GM19463 (cell line): Measurements from ENCODE around the gene MINDY4.
"Not testable (repeated sequence)": the region's sequence is repeated elsewhere in the genome, so short reads cannot be mapped to it uniquely, and the experiment has no call there.

Experiments used
- ATAC-seq: cut with Tn5 transposase; IDR thresholded peaks from one replicate; pipeline ENCODE4 v1.9.1; 2021; ENCODE audit warnings: mild to moderate bottlenecking, moderate library complexity; ENCODE audit not compliant: unreplicated experiment

Gene MINDY4

GRCh38 chr7:30799976-30800661 lies 28.9 kb downstream of the MINDY4 start:
- ATAC-seq: no peak

DNA sequence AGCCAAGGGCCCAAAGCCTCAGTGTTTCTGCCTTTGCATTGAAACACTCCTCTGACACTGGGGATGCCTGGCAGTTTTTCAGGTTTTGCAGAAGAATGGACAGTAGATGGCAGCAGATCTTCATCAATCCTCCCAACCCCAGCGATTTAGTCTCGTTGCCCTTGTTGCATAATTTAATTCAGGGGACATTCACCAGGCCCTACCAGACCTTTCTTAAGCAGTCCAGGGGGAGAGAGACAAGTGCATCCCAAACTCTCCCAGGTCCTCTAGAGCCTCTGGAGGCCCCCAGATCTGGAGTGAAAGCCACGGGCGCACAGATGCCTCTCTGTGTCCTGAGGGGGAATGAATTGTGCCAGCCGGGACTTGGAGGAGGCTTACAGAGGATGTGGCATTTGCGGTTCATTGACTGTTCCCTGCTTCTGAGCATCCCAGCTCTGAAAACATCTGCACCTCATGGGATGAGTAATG lies 29.6 kb downstream of the MINDY4 start:
- peak; percentile 28 for ATAC-seq

- ATAC-seq: no peak
Observed at GRCh38 chr7:30802812-30803211, 31.6 kb downstream of the MINDY4 start.

- no peak for ATAC-seq
Observed at GRCh38 chr7:30804078-30804661, 33.0 kb downstream of the MINDY4 start.

GRCh38 chr7:30805081-30805691 lies 34.0 kb downstream of the MINDY4 start:
- no peak for ATAC-seq

- no peak for ATAC-seq
Observed at GRCh38 chr7:30805931-30806330, 34.7 kb downstream of the MINDY4 start.

DNA sequence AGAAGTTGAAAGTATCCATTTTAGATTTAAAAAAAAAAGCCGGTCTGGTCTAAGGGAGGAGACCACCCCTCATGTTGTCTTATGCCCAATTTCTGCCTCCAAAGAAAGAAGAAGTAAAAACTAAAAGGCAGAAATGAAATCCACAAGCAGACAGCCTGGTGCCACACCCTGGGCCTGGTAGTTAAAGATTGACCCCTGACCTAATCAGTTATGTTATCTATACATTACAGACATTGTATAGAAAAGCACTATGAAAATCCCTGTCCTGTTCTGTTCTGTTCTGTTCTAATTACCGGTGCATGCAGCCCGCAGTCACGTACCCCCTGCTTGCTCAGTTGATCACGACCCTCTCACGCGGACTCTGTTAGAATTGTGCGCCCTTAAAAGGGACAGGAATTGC lies 36.3 kb downstream of the MINDY4 start:
- not testable (repeated sequence) for ATAC-seq

DNA sequence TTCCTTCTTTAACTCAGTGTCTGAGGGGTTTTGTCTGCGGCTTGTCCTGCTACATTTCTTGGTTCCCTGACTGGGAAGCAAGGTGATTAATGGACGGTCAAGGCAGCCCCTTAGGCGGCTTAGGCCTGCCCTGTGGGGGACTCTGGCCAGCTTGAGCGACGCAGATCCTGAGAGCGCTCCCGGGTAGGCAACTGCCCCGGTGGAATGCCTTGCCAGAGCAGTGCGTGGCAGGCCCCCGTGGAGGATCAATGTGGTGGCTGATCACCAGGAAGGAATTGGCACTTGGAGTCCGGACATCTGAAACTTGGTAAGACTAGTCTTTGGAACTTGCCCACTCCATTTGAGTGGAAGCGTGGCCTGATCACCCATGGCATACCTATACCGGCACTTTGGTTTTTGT lies 36.7 kb downstream of the MINDY4 start:
- not testable (repeated sequence) for ATAC-seq

GRCh38 chr7:30810986-30811385 lies 39.8 kb downstream of the MINDY4 start:
- ATAC-seq: peak; percentile 58

DNA sequence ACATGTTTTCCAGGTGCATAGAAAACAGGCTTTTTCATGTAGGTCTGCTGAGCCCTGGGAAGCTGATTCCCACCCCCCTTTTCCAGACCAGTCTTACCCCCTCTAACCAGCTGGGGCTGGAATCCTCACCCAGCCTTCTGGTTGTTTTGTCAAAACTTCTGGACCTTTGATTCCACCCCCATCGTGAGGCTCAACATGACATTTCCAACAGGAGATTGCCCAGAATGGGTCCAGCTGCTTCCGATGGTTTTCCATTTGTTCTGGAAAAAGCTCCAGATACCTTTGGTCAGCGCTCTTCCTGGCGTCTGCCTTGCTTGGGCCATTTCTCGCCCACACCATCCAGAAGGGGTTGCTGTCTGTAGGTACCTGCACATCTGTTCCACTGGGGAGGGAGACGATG lies 41.5 kb downstream of the MINDY4 start:
- no peak for ATAC-seq

DNA sequence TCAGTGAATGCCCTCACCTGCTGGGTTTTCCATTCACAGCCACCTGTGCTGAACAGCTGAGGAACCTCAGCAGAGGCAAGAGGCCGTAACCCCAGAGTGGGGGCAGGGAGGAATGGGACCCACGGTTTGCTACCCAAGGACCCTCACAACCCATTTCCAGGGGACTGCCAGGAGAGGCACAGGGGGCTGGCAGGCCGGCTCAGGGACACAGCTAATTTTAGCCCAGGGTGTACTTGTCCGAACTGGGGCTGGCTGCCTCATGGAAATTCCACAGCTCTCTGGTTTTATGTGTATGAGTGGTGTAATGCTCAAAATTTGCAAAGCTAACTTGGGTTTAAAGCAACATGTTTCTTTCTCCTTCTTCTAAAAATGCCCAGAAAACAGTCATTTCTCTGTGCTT lies 42.2 kb downstream of the MINDY4 start:
- no peak for ATAC-seq

DNA sequence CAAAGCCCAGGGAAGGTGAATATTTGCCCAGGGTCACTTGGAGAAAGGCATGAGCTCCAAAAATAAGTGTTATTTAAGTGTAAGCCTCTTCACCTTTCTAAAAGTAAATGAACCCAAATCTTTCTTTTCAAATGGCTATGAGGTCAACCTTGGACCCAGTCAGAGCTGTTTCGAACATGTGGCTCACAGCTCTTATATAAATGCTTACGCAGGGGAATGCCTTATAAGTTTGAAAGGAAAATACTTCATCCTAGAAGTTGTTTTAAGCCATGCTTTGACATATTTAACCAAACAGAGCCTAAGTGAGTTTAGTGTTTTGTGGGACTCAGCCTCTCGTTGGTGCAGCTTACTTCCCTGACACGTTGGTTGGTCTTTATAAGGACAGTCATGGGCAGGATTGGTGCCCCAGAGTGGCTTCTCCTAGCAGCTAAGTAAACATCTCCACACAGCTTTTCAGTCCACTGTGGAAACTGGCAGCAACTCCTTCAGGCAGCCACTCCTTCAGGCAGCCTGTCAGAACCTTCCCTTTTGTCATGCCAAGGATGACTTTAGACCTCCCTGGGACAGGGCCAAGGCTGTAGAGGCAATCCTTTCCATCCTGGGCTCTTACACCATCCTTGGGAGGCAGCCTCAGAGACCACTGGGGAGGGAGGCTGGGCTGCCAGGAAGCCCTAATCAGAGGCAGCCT lies 43.6 kb downstream of the MINDY4 start:
- ATAC-seq: no peak

DNA sequence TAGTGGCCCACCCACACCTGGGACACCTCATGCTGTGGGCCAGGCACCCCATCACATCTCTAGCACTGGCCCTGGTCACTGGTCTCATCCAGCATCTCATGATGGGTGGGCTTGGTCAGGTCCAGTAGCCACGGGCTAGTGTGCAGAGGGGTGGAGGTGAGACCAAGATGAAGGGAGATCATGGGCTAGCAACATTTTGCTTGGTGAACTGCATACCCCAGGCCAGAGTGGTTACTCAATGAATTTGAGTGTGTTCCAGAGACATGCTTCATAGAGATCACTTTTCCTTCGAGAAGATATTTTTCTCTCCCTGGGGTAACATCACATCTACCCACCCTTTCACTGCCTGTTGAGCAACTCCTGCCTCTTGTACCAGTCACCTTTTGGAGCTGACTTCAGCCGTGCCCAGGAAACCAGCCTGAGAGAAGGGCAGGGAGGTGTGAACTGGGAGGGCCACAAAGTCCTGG lies 44.2 kb downstream of the MINDY4 start:
- ATAC-seq: no peak

DNA sequence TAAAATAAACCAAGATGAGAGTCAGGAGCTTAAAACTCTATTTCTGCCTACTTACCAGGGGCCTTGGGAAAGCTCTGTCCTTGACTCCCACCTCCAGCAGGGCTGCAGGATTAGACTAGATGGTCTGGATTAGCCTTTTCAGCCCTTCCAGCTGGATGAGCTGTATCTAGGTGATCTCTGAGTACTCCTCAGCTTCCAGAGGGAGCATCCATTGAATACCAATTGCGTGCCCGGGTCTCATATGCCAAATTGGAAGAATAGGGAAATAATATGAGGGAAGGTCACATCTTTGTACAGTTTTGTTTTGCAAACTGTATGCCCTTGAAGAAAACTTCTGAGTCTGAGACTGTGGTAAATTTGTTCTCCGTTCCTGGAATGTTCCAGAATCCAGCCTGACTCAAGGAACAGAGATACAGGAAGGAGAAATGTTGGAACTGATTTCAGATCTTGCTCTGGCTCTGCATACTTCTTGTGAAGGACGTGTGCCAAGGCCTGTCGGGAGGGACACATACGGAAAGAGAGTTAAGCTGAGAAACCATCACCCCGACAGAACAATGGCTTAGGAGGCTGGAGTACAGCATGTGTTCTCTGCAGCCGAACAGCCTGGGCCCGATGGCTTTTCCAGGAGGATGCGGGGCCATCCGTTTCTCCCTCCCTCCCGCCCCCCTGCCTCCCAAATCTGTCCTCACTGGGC lies 44.9 kb downstream of the MINDY4 start:
- no peak for ATAC-seq

DNA sequence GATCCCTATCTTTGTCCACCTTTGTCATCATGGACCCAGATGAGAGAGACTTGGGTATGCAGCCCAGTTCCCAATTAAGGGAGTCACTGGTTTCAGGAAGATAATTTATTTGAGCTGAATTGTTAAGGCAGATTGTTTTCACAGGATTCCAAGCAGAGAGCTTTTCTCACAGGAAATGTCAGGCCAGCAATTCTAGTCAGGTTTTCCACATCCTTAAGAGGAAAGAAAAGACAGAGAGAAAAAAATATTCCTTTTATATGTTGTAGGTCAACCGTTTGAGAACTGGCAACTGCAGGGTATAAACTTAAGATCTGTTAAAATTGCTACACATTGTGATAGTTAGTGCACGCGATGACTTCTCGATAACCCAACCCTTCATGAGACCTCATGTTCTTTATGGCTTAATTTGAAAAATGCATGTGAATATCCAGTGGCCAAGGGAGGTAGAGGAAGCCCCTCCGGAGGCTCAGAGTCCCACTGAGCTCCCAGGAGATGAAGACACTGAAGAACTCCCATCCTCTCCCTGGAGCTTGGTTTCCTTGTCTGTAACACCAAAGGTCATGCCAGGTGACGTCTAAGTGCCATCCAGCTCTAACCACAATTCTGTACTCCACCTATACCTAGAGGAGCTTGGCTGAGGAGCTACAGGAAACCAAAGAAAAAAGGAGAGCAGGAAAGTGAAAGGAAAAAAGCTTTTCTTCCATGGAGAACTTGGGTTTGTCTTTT lies 45.6 kb downstream of the MINDY4 start:
- ATAC-seq: no peak

DNA sequence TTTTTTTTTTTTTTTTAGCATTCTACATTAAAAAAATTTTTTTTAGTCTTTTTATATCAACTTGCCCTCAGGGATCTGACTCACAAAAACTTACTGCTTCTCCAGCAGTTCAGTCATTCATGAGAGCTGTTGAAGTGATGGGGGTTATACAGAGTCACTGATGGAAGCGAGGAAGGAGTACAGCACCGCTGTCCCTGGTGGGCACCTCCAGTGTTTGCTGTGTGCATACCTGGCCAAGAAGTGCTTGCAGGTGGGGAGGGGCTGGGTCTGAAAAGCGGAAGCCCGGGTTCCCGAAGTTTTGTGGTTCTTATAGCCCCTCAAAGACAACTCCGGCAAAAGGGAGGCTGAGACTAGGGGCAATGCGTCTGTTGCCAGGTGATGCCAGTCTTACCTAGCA lies 46.2 kb downstream of the MINDY4 start:
- no peak for ATAC-seq

- no peak for ATAC-seq
Observed at GRCh38 chr7:30824821-30825720, 53.9 kb downstream of the MINDY4 start.

DNA sequence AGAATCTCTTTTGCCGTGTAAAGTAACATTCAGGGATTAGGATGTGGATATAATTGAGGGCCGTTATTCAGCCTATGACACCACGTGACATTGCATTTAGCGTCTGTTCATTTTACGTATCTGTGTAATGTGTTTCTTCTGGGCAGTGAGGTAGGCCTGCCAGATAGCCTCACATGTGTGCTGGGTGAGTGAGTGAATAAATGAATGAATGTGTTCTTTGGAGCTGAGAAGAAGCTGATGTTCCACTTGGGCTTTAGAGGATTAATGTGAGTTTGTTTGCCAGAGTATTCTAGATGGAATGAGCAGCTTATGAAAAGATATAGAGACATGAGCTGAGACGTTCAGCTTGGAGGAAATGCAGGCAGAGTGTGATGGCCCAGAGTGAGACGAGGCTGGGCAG lies 55.0 kb downstream of the MINDY4 start:
- ATAC-seq: no peak

DNA sequence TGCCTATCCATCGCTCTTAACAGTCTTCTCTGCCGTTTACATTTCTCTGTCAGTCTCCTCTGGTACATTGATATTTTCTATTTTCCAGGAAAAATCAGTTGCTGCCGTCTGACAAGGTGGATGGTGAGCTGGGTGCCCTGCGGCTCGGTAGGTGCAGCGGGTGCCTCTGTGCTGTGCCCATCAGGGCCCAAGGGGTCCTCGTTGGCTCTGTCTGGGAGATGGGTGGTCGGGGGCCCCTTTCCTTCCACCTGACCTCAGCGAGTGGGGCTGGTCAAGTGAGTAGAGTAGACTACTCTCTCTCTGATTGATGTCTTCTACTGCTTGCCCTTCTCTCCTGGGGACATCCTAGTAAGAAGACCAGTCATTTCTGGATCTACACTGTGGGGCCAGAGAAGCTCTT lies 57.4 kb downstream of the MINDY4 start:
- ATAC-seq: no peak
